Upper lobe of left lung (tissue), 4 donors: ENCODE measurements around the gene GRIN2A.

Experiments
- CTCF ChIP-seq, 6 experiments: fragments of 450-650 bp in 4 of 6; fragments of 200-600 bp in 2 of 6; sonication (generic) in 2 of 6; IDR thresholded peaks; one replicate each; pipeline ENCODE4 v1.5.1; 2016 to 2019; ENCODE audit warnings: antibody characterized with exemption in 6 of 6
- POLR2A ChIP-seq, 4 donors: fragments of 450-650 bp; IDR thresholded peaks; one replicate each; pipeline ENCODE4 v1.5.1; 2016 to 2017; ENCODE audit warnings: antibody characterized with exemption in 4 of 4, mild to moderate bottlenecking in 2 of 4

- TF ChIP-seq CTCF (IDR thresholded peaks at IDR 0.05) = no peak
- TF ChIP-seq POLR2A (IDR thresholded peaks at IDR 0.05) = no peak
Observed at GRCh38 chr16:9909072-9909825, 273.0 kb downstream of the GRIN2A start.
